Measurements from ENCODE around the gene VASH2.
"Not testable (repeated sequence)": the region's sequence is repeated elsewhere in the genome, so short reads cannot be mapped to it uniquely, and the experiment has no call there.

Gene VASH2

DNA sequence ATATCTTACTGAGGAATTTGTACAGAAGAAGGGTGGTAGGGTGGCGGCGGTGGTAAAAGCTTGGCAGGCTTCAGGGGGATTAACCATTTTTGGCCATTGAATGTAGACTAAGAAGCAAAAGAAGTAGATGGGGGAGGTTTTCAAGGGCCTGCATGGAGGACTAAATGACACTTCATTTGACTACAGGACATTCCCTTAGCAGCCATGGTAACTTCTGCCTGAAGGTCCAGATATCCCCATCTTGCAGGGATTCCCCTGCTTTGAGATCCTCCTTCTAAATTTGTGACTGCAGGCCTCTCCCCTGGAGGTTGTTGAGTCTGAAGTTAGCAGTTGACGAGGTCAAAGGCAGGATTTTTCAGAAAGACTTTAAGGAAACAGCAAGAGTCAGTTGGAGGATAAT lies 4.8 kb downstream of the VASH2 start:
- no peak for ATAC-seq (replicated peaks)
- Mint-ChIP-seq H3K27ac (no peak overlapping the region), H3K36me3 (ENCODE audit: insufficient read depth) (no peaks in the 10 kb centered on the region), H3K4me1 (ENCODE audit: low read depth in 2 of 2) (peaks cover 0 to 14% of the 10 kb centered on the region in 2 donors), H3K9me3 (no peaks in the 10 kb centered on the region), H3K4me3 (no peak overlapping the region), H3K27me3 (peaks cover 69 to 86% of the 10 kb centered on the region in 2 donors)
- no peak for DNase-seq

DNA sequence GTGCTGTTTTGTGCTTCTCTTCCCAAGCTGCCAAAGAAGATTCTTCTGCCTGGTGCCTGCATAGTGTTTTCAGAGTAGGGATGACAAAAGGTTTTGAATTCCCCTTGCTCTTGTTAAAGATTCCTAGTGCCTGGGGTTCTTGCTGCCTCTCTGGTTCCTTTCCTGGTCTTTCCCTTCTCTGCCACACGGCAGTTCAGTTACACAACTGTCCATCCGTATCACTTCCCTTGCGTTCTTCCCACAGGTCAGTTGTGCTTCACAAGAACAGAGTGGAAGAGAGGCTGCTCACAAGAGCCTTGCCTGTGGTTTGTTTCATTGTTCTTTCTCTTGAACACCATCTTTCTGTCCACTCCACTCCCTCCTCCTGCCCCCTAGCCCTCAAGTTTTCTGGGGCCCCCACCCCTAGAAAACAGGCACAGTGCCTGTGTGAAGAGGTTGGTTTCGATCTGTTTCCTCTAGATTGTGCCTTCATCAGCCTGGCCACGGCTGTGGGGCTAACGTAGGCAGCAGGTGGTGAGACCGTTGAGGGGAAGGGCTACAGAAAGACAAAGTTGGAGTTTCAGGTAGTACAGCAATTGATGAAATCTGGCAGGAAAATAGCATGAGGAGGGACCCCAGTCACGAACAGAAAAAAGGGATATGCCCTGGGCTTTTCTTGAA lies 5.8 kb downstream of the VASH2 start:
- no peak overlapping the region for H3K27ac Mint-ChIP-seq
- H3K27me3 Mint-ChIP-seq, result peaks cover 63 to 86% of the 10 kb centered on the region in 2 donors
- no peak for DNase-seq
- no peaks in the 10 kb centered on the region for H3K9me3 Mint-ChIP-seq
- no peak for ATAC-seq (replicated peaks)
- H3K4me1 Mint-ChIP-seq (ENCODE audit: low read depth in 2 of 2), result peaks cover 0 to 6% of the 10 kb centered on the region in 2 donors
- H3K36me3 Mint-ChIP-seq (ENCODE audit: insufficient read depth), result no peaks in the 10 kb centered on the region
- no peak overlapping the region for H3K4me3 Mint-ChIP-seq

- DNase-seq (no peak), ATAC-seq (replicated peaks) (no peak)
- Mint-ChIP-seq H3K4me3 (no peak overlapping the region), H3K27ac (no peak overlapping the region), H3K9me3 (no peaks in the 10 kb centered on the region), H3K4me1 (ENCODE audit: low read depth in 2 of 2) (peaks cover 0 to 1% of the 10 kb centered on the region in 2 donors), H3K27me3 (peaks cover 67 to 86% of the 10 kb centered on the region in 2 donors), H3K36me3 (ENCODE audit: insufficient read depth) (no peaks in the 10 kb centered on the region)
Observed at GRCh38 chr1:212957546-212957945, 7.2 kb downstream of the VASH2 start.

- no peaks in the 10 kb centered on the region for H3K9me3 Mint-ChIP-seq
- H3K4me1 Mint-ChIP-seq (ENCODE audit: low read depth in 2 of 2), result peaks cover 0 to 1% of the 10 kb centered on the region in 2 donors
- no peak overlapping the region for H3K27ac Mint-ChIP-seq
- H3K36me3 Mint-ChIP-seq (ENCODE audit: insufficient read depth), result no peaks in the 10 kb centered on the region
- ATAC-seq (replicated peaks) (no peak), DNase-seq (no peak)
- H3K27me3 Mint-ChIP-seq, result peaks cover 67 to 86% of the 10 kb centered on the region in 2 donors
- H3K4me3 Mint-ChIP-seq, result no peak overlapping the region
Observed at GRCh38 chr1:212958175-212958574, 7.8 kb downstream of the VASH2 start.

- no peaks in the 10 kb centered on the region for H3K36me3 Mint-ChIP-seq (ENCODE audit: insufficient read depth)
- no peak for ATAC-seq (replicated peaks)
- H3K27ac Mint-ChIP-seq, result no peak overlapping the region
- DNase-seq, result no peak
- H3K4me1 Mint-ChIP-seq (ENCODE audit: low read depth in 2 of 2), result peaks cover 0 to 1% of the 10 kb centered on the region in 2 donors
- peaks cover 67 to 86% of the 10 kb centered on the region in 2 donors for H3K27me3 Mint-ChIP-seq
- H3K9me3 Mint-ChIP-seq, result no peaks in the 10 kb centered on the region
- no peak overlapping the region for H3K4me3 Mint-ChIP-seq
Observed at GRCh38 chr1:212959266-212960220, 9.2 kb downstream of the VASH2 start.

- H3K4me3 Mint-ChIP-seq, result no peak overlapping the region
- ATAC-seq (replicated peaks) (no peak), DNase-seq (no peak)
- H3K27me3 Mint-ChIP-seq, result peaks cover 66 to 87% of the 10 kb centered on the region in 2 donors
- H3K27ac Mint-ChIP-seq, result no peak overlapping the region
- no peaks in the 10 kb centered on the region for H3K36me3 Mint-ChIP-seq (ENCODE audit: insufficient read depth)
- H3K9me3 Mint-ChIP-seq, result no peaks in the 10 kb centered on the region
- peaks cover 0 to 3% of the 10 kb centered on the region in 2 donors for H3K4me1 Mint-ChIP-seq (ENCODE audit: low read depth in 2 of 2)
Observed at GRCh38 chr1:212960932-212961331, 10.6 kb downstream of the VASH2 start.

- H3K4me3 Mint-ChIP-seq, result no peak overlapping the region
- no peak for DNase-seq
- ATAC-seq (replicated peaks), result no peak
- peaks cover 66 to 89% of the 10 kb centered on the region in 2 donors for H3K27me3 Mint-ChIP-seq
- no peak overlapping the region for H3K27ac Mint-ChIP-seq
- peaks cover 0 to 1% of the 10 kb centered on the region in 2 donors for H3K4me1 Mint-ChIP-seq (ENCODE audit: low read depth in 2 of 2)
- no peaks in the 10 kb centered on the region for H3K9me3 Mint-ChIP-seq
- H3K36me3 Mint-ChIP-seq (ENCODE audit: insufficient read depth), result peaks cover 4% of the 10 kb centered on the region
Observed at GRCh38 chr1:212962509-212962908, 12.2 kb downstream of the VASH2 start.

- Mint-ChIP-seq H3K4me1 (ENCODE audit: low read depth in 2 of 2) (peaks cover 0 to 1% of the 10 kb centered on the region in 2 donors), H3K9me3 (no peaks in the 10 kb centered on the region), H3K27ac (no peak overlapping the region), H3K27me3 (peaks cover 71 to 90% of the 10 kb centered on the region in 2 donors), H3K36me3 (ENCODE audit: insufficient read depth) (peaks cover 4% of the 10 kb centered on the region), H3K4me3 (no peak overlapping the region)
- no peak for DNase-seq
- no peak for ATAC-seq (replicated peaks)
Observed at GRCh38 chr1:212964102-212964501, 13.8 kb downstream of the VASH2 start.

- H3K36me3 Mint-ChIP-seq (ENCODE audit: insufficient read depth); H3K27ac Mint-ChIP-seq; H3K4me3 Mint-ChIP-seq; H3K4me1 Mint-ChIP-seq (ENCODE audit: low read depth in 2 of 2); DNase-seq; ATAC-seq (replicated peaks); H3K9me3 Mint-ChIP-seq: not testable (repeated sequence)
- H3K27me3 Mint-ChIP-seq, result peaks cover 66 to 89% of the 10 kb centered on the region in 2 donors
Observed at GRCh38 chr1:212964993-212965392, 14.7 kb downstream of the VASH2 start.

GRCh38 chr1:212966616-212967015 lies 16.3 kb downstream of the VASH2 start:
- ATAC-seq (replicated peaks) (no peak), DNase-seq (no peak)
- Mint-ChIP-seq H3K4me3 (no peak overlapping the region), H3K27ac (no peak overlapping the region), H3K27me3 (peaks cover 62 to 78% of the 10 kb centered on the region in 2 donors), H3K36me3 (ENCODE audit: insufficient read depth) (peaks cover 4% of the 10 kb centered on the region), H3K9me3 (no peaks in the 10 kb centered on the region), H3K4me1 (ENCODE audit: low read depth in 2 of 2) (peaks cover 0 to 1% of the 10 kb centered on the region in 2 donors)

DNA sequence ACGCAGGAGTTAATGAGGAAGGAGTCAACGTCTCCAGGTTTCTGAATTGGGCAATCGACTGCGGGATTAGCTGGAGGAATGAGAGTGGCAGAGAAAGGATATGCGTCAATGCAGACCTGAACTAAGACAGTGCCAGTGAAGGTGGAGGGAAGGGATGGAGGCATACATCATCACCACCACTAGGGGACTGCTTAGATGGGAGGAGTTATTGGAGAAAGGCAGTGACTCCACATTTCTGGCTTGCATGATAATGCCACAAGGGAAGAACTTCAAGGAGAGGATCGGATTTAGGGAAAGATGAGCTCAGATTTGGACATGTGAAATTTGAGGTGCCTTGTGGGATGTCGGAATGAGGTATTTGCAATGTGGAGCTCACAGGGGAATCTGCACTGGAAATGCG lies 17.5 kb downstream of the VASH2 start:
- Mint-ChIP-seq H3K4me1 (ENCODE audit: low read depth in 2 of 2) (peaks cover 0 to 1% of the 10 kb centered on the region in 2 donors), H3K27ac (no peak overlapping the region), H3K9me3 (no peaks in the 10 kb centered on the region), H3K27me3 (peaks cover 54 to 71% of the 10 kb centered on the region in 2 donors), H3K4me3 (no peak overlapping the region), H3K36me3 (ENCODE audit: insufficient read depth) (peaks cover 4% of the 10 kb centered on the region)
- DNase-seq, result no peak
- no peak for ATAC-seq (replicated peaks)

DNA sequence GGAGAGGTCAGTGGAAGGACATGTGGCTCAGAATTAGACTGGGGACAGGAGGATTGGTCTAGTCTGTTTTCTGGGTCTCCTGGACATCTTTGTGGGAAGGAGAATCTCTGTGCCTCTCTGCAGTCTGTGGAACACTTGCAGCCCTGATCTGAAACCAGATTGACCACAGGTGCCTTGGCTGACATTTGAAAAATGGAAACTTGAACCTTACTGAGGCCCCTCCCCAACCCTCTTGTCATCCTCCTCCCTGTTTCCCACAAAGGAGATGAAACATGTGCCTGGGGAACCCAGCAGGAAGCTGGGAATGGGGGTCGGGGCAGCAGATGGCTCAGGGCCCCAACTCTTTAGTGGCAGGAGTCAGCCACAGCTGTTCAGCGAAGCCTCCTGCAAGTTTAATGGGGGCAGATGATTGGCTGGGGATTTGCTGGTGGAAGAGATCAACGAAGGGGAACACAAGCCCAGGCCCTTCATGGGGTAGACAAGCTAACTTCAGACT lies 18.1 kb downstream of the VASH2 start:
- no peak overlapping the region for H3K4me3 Mint-ChIP-seq
- no peak overlapping the region for H3K27ac Mint-ChIP-seq
- H3K36me3 Mint-ChIP-seq (ENCODE audit: insufficient read depth), result peaks cover 4% of the 10 kb centered on the region
- ATAC-seq (replicated peaks) (no peak), DNase-seq (no peak)
- H3K4me1 Mint-ChIP-seq (ENCODE audit: low read depth in 2 of 2), result peaks cover 0 to 1% of the 10 kb centered on the region in 2 donors
- H3K27me3 Mint-ChIP-seq, result peaks cover 54 to 71% of the 10 kb centered on the region in 2 donors
- H3K9me3 Mint-ChIP-seq, result no peaks in the 10 kb centered on the region

DNA sequence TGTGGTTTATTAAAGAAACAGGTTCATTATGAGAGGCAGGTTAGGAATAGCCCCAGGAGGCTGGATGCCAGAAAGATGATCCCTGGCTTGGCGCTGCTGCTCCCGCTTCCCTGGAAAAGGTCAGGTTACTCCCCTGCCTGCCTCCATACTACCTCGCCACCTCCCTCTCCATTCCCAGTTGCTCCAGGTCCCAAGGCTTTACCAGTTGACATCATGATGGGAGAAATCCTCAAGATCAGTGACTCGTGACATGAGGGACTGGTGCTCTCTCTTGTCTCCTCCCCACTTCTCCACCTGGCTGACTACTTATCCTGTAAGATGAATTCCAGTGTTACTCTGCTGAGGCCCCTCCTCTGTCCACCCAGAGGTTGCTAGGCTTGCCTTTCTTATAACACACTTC lies 19.7 kb downstream of the VASH2 start:
- no peak overlapping the region for H3K27ac Mint-ChIP-seq
- no peaks in the 10 kb centered on the region for H3K9me3 Mint-ChIP-seq
- DNase-seq, result no peak
- H3K27me3 Mint-ChIP-seq, result peaks cover 48 to 70% of the 10 kb centered on the region in 2 donors
- peaks cover 4% of the 10 kb centered on the region for H3K36me3 Mint-ChIP-seq (ENCODE audit: insufficient read depth)
- no peak for ATAC-seq (replicated peaks)
- H3K4me1 Mint-ChIP-seq (ENCODE audit: low read depth in 2 of 2), result peaks cover 0 to 1% of the 10 kb centered on the region in 2 donors
- H3K4me3 Mint-ChIP-seq, result no peak overlapping the region

Measured in effector memory CD8-positive, alpha-beta T cell (primary cell).